HG03432 (cell line): ENCODE measurements around the gene CALHM3.
"Not testable (repeated sequence)": the region's sequence is repeated elsewhere in the genome, so short reads cannot be mapped to it uniquely, and the experiment has no call there.

ENCODE experiments used
- ATAC-seq: cut with Tn5 transposase; IDR thresholded peaks from one replicate; pipeline ENCODE4 v1.9.1; 2021; ENCODE audit warnings: mild to moderate bottlenecking, moderate library complexity; ENCODE audit not compliant: unreplicated experiment

Gene CALHM3

DNA sequence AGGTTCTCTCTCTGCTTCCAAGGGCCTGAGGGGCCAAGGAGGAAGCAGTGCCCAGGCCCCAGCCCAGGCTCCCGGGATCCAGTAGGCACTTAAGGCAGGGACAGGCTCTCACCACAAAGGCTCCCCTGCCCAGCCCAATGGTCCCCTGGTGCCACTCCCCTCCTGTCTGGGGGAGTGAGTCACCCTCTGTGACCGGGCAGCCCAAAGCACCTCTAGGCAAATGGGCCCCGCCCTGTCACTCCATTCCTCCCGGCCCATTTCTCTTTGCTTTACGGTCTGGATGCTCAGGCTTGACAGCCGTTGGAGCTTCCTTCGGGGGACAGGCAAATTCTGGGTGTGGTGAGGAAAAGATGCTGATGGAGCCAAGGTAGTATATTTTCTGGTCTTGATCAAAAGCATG is at the start of gene CALHM3:
Gene CALHM3 (minus strand): TSS at position 106 of the 400 bp plus-strand sequence. CDS start 208 bp downstream, outside the sequence.
- no peak for ATAC-seq

GRCh38 chr10:103528549-103528948 is 49.5 kb upstream of the CALHM3 start:
- no peak for ATAC-seq

DNA sequence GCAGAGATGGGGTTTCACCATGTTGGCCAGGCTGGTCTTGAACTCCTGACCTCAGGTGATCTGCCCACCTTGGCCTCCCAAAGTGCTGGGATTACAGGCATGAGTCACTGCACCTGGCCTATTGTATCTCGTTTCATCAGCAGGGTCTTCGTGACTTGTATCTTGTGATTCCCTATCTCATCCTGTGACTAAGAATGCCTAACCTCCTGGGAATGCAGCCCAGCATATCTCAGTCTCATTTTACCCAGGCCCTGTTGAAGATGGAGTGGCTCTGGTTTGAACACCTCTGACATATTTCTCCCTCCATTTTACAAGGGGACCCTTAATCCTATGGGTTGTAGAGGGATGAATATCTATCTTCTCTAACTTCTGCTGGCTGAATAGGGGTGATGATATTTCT is 48.4 kb upstream of the CALHM3 start:
- ATAC-seq = not testable (repeated sequence)

GRCh38 chr10:103525901-103526300 is 46.9 kb upstream of the CALHM3 start:
- ATAC-seq = no peak

DNA sequence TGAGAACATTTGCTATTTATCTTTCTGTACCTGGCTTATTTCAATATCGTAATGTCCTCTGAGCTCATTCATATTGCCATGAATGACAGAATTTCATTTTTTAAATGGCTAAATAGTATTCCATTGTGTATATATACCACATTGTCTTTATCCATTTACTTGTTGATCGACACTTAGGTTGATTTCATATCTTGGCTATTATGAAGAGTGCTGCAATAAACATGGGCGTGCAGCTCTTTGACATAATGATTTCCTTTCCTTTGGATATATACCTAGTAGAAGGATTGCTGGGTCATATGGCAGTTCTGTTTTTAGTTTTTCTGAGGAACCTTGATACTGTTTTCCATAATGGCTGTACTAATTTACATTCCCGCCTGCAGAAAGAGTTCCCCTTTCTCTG is 44.6 kb upstream of the CALHM3 start:
- ATAC-seq = no peak

- not testable (repeated sequence) for ATAC-seq
Measured at GRCh38 chr10:103522006-103522405, 43.0 kb upstream of the CALHM3 start.

- no peak for ATAC-seq
Measured at GRCh38 chr10:103519798-103520197, 40.8 kb upstream of the CALHM3 start.

DNA sequence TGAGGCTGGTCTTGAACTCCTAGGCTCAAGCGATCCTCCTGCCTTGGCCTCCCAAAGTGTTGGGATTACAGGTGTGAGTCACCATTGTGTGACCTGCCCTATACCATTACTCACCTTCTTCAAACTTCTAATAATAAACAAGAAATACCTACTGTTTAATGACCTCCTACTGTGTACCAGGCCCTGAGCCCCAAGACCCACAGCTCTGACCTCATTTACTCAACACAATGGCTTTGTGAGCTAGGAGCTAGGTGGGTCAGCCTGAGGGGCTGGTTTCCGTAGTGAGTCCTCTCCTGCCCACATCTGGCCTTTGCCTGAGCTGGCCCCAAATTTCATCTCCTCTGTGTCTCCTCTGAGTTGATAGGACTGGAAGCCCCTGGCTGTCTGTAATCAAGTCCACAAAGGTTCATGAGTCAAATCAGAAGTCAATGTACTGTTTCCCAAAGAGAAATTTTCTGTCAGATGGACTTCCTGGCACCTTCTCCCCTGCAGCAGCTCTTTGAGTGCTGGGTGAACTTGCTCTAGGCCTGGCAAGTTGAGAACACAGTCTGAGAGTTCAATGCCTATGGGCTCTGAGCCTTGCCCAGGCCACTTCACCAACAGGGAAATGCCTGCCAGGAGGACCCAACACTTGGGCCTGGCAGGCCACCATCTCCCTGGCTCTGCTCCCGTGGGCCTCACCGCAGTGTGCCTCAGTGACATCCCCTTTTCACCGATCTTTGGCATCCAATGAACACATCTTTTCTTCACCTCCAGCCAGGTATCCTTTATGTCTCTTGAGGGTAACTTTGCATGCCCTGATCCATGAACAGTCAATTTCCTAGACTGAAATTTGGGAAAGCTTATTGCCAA is 38.4 kb upstream of the CALHM3 start:
- ATAC-seq = no peak

GRCh38 chr10:103514244-103514643 is 35.2 kb upstream of the CALHM3 start:
- no peak for ATAC-seq

DNA sequence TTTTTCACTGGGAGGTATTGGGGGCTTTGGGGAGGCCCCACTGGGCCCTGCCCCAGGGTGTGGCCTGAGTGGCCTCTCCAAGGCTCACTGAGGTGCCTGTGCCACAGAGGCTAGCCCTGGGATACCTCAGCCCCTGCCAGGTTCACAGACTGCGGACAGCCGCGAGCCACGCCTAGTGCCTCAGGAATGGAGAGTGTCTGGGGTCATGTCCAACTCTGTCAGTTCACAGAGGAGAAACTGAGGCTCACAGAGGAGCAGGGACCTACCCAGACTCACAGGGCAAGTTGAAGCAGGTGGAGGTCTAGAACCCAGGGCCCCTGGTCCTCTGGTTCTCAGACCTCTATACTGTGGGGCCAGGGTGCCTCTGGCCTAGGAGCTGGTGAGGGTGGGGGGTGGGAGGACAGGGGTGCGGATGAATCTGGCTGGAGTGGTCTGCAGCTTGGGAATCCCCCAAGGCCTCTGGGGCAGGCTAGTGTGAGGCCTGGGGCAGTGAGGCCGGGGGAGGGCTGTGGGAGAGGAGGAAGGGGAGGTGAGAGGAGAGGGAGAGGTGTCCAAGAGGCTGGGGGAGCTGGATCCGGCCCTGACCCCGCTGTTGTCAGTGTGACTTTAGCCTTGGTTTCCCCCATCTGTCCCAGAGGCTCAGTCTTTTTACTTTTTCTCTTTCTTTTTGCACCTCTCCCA is 34.5 kb upstream of the CALHM3 start:
- no peak for ATAC-seq

DNA sequence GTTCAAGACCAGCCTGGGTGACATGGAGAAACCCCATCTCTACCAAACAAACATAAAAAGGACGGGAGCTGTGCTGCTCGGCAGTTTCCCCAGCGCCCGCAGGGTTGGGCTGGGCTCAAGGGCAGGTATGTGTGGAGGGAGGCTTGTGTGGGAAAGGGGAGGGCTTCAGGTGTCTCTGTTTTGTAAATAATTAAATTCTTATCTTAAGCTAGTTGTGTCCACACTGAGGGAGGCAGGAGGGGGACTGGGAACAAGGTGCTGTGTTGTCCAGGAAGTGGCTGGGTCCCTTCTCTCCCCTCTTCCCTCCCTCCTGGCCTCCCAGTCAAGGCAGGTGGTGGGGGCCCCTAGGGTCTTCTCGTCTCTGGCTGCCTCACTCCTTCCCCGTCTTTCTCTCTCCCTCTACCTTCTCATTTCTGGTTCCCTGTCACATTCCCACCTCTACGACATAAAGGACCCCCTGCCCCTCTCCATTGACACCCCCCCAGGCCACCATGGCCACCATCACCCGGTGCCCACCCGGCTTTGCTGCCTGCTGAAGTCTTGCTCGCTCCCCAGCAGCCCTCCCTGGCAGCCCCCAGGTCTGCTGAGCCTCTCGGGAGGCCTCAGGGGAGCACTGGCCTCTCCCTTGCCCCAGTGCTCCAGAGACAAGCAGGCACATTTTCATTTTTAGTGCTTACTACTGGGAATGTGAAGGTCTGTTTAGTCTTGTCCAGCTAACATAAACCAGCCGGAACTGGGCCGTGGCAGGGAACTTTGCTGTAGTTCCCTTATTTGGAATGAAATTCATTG is 33.7 kb upstream of the CALHM3 start:
- no peak for ATAC-seq

DNA sequence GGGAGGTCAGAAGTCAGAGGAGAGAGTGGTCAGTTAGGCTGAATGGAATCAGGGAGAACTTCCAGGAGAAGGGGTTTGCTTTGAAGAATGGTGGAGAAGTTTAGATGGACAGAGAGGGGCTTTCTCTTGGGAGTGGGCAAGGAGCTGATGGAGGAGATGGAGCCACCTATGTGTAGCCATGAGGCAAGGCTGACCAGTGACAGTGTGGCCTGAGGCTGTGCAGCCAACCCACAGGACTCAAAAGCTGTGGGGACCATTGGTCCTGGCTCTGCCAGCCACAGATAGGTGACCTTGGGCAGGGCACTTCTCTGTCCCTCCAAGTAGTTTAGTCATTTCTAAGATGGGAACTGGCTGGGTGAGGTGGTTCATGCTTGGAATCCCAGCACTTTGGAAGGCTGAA is 33.1 kb upstream of the CALHM3 start:
- no peak for ATAC-seq

DNA sequence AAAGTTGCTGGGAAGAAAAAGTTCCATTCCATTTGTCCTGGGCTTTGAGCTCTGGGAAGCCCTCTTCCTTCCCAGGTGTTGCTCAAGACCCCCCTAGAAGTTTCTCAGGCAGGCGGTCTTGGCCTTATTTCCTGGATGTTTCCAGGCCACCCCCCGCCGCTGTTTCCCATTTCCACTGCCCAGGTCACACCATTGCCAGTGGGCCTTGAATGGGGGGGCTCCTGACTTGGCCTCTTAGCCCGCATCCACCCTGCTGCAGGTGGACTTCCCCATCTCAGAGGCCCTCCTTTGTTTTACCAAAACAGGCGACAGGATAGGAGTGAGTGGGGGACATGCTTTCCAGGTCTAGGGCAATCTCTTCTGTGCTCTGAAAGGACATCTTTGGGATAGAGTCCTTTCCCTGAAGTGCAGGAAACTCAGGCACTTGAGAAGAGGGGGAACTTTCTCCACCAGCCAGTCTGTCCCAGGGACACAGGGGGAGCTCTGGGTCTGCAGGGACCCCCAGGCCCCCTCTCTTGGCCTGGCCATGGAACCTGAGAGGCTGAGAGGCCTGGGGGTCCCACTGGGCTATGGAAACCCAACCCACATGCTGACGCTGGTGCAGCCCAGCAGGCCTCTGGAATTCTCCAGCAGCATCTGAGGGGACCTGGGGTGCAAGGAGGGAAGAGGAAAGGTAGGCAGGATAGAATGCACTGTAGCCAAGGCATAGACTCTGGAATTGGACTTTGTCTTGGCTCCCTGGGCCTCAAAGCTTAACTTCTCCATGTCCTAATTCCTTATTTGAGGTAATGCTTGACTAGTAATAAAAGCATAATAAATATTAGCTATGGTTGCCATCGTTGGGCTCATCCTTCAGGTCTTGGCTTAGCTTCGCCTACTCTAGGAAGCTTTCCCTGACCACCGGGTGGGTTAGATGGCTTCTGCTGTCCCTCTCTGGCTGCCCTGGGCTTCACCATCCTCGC is 32.0 kb upstream of the CALHM3 start:
- ATAC-seq = no peak

- no peak for ATAC-seq
Measured at GRCh38 chr10:103510046-103510685, 31.1 kb upstream of the CALHM3 start.

DNA sequence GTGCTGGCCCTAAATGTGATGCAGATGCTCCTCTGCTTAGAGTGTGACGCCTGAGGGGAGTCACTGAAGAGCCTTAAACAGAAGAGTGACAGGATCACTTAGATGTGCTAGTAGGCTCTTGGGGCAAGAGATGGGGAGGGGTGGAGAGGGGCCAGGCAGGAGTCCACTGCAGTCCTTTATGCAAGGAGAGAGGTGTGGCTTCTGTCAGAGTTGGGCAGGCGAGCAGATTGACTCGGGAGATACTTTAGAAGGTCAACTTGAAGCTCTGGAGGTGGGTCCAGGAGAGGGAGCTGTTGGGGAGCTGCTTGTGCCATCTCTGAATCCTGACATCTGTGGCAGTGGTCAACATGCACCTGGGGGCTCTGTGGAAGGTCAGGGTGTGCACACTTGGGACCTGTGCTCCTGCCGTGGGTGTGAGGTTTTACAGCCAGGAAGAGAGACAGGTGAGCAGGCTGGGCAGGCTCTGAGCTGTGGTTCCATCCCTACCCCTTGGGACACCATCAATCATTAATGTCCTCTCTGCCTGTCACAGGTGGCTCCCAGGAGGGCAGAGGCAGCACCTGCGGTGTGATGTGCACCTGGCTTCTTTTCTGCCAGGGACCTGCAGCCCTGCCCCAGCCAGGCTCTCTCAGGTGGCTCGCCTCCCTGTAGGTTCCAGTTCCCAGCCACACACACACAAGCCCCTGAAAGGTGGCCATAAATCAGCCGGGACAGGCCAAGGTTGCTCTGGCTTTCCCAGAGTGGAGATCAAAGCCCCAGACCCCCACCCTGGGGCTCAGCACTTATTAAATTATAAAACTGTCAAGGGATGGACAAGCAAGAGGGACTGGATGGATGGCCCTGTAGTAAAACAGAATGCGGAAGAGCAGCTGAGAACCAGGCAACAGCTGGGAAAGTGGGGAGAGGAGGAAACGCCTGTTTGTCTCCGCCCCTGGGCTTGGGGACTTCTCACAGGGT is 28.5 kb upstream of the CALHM3 start:
- ATAC-seq = no peak

DNA sequence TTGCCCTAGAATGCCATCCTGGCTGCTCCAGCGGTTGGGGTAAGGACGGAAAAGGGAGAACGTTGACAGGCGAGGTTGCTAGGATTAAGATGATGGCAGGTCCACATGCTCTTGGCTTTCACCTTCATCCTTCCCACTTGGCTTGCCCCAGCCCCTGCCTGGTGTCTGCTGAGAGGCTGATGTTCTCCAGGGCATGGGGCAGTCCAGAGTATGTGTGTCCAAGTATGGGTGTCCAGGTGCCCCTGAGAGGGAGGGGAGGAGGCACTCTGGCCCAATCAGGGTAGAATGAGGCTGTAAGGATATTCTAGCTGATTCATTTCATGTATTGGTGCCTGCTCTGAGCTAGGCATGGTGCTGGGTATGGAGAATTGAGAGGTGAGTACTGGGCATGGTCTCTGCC is 27.0 kb upstream of the CALHM3 start:
- ATAC-seq = no peak

DNA sequence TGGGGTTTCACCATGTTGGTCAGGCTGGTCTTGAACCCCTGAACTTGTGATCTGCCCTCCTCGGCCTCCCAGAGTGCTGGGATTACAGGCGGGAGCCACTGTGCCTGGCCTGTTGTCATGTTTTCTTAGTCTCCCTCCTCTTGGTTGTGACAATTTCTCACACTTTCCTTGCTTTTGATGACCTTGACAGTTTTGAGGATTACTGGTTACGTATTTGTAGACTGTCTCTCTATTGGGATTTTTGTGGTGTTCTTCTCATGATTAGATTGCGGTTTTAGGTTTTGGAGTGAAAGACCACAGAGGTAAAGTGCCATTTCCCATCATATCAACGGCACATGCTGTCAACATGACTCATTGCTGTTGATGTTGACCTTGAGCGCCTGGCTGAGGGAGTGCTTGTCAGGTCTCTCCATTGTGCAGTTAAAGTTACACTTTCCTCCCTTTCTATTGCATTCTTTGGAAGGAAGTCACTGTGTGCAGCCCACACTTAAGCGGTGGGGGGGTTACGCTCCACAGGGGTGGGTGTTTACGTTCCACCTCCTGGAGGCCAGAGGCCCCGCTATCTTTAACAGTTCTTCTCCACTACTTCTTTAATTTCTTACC is 25.2 kb upstream of the CALHM3 start:
- ATAC-seq = peak; percentile 72

- ATAC-seq = not testable (repeated sequence)
Measured at GRCh38 chr10:103503777-103504176, 24.7 kb upstream of the CALHM3 start.
